Gastrocnemius medialis (tissue), 4 donors: ENCODE data around the gene QRFPR. TPM values are rescaled to one million over a fixed set of nuclear protein-coding genes. Genes with fewer than 3 reads are reported as not detected.

Source experiments
- ATAC-seq, 2 donors: fragments of 150-250 bp; one replicate each; pipeline ENCODE4 v1.9.1; 2016
- DNase-seq, 2 donors: peaks; one replicate each; pipeline ENCODE4 v3.0.0-alpha.2; 2019
- H3K27ac ChIP-seq, 4 donors: fragments of 200-600 bp; sonication (generic); 1 replicate in 1 of 4; 2 replicates in 3 of 4; pipeline ENCODE4 v1.5.1; 2016 to 2018; ENCODE audit warnings: mild to moderate bottlenecking in 2 of 4, moderate library complexity in 1 of 4
- H3K27me3 ChIP-seq, 3 donors: fragments of 200-600 bp; sonication (generic) in 2 of 3; 1 replicate in 1 of 3; 2 replicates in 2 of 3; pipeline versions ENCODE4 v1.5.1 to v1.6.0; 2016 to 2019; ENCODE audit warnings: mild to moderate bottlenecking in 1 of 3, moderate library complexity in 1 of 3
- H3K36me3 ChIP-seq, 2 donors: fragments of 200-600 bp; sonication (generic) in 1 of 2; one replicate each; pipeline ENCODE4 v1.5.1; 2017 to 2018
- H3K4me1 ChIP-seq, 2 donors: fragments of 200-600 bp; sonication (generic) in 1 of 2; one replicate each; pipeline ENCODE4 v1.5.1; 2016 to 2017; ENCODE audit warnings: mild to moderate bottlenecking in 2 of 2
- H3K4me3 ChIP-seq, 4 donors: fragments of 200-600 bp; sonication (generic) in 3 of 4; 1 replicate in 1 of 4; 2 replicates in 3 of 4; pipeline ENCODE4 v1.5.1; 2016 to 2019; ENCODE audit warnings: mild to moderate bottlenecking in 2 of 4
- H3K9me3 ChIP-seq, 3 donors: fragments of 200-600 bp; sonication (generic) in 2 of 3; 1 replicate in 1 of 3; 2 replicates in 2 of 3; pipeline ENCODE4 v1.5.1; 2016 to 2019
- CTCF ChIP-seq, 5 experiments: fragments of 450-650 bp in 3 of 5; fragments of 200-600 bp in 2 of 5; sonication (generic) in 2 of 5; IDR thresholded peaks in 4 of 5; conservative IDR thresholded peaks in 1 of 5; 1 replicate in 4 of 5; 2 replicates in 1 of 5; pipeline ENCODE4 v1.5.1; 2016 to 2019; ENCODE audit warnings: antibody characterized with exemption in 5 of 5, mild to moderate bottlenecking in 3 of 5, moderate library complexity in 3 of 5
- POLR2A ChIP-seq, 2 donors: fragments of 450-650 bp; IDR thresholded peaks; one replicate each; pipeline ENCODE4 v1.6.1; 2017; ENCODE audit warnings: antibody characterized with exemption in 2 of 2, mild to moderate bottlenecking in 2 of 2, moderate library complexity in 2 of 2
- in situ Hi-C, 4 donors: fragments of 200-750 bp; cut with MboI; loops; one replicate each; pipeline versions ENCODE4 v1.15.0 to v1.8.0; 2017; ENCODE audit warnings: low sequenced_read_pairs in 4 of 4
- intact Hi-C: fragments of 100-400 bp; cut with DNase I; formaldehyde crosslinking; loops from one replicate; pipeline ENCODE4 v1.15.1; 2023; ENCODE audit warnings: low total_unique reads
- total RNA-seq, 4 donors: library from RNA; depleted of rRNA; stranded (reverse); fragments of >200 nt; gene quantifications; one replicate each; pipeline versions ENCODE4 v1.1.0 to v1.2.3, GENCODE V29; 2016

The QRFPR gene
- total RNA-seq, 4 donors from 2014 or later = not detected

GRCh38 chr4:121304893-121305292 lies 75.9 kb downstream of the QRFPR start:
- Histone ChIP-seq H3K4me1 (no peaks in the 10 kb centered on the region), H3K4me3 (no peak overlapping the region), H3K9me3 (no peaks in the 10 kb centered on the region), H3K27me3 (no peaks in the 10 kb centered on the region), H3K27ac (no peak overlapping the region), H3K36me3 (no peaks in the 10 kb centered on the region)
- no peak for ATAC-seq
- in situ Hi-C loops (no loop called here), intact Hi-C loops (no loop called here)
- DNase-seq = no peak
- TF ChIP-seq CTCF (IDR thresholded peaks at IDR 0.05 in 4 of 5, conservative IDR thresholded peaks at IDR 0.05 in 1 of 5) (no peak), POLR2A (IDR thresholded peaks at IDR 0.05) (no peak)

- no peaks in the 10 kb centered on the region for H3K27me3 ChIP-seq
- no peaks in the 10 kb centered on the region for H3K4me1 ChIP-seq
- no peak for DNase-seq
- intact Hi-C loops = no loop called here
- no peak overlapping the region for H3K27ac ChIP-seq
- no peak overlapping the region for H3K4me3 ChIP-seq
- H3K36me3 ChIP-seq = no peaks in the 10 kb centered on the region
- no peaks in the 10 kb centered on the region for H3K9me3 ChIP-seq
- no peak for ATAC-seq
- in situ Hi-C loops = no loop called here
- TF ChIP-seq POLR2A (IDR thresholded peaks at IDR 0.05) (no peak), CTCF (IDR thresholded peaks at IDR 0.05 in 4 of 5, conservative IDR thresholded peaks at IDR 0.05 in 1 of 5) (no peak)
Measured at GRCh38 chr4:121299367-121299766, 81.5 kb downstream of the QRFPR start.

- H3K4me3 ChIP-seq = no peak overlapping the region
- TF ChIP-seq POLR2A (IDR thresholded peaks at IDR 0.05) = no peak
- no peak for TF ChIP-seq CTCF (IDR thresholded peaks at IDR 0.05 in 4 of 5, conservative IDR thresholded peaks at IDR 0.05 in 1 of 5)
- in situ Hi-C loops = no loop called here
- no peaks in the 10 kb centered on the region for H3K36me3 ChIP-seq
- H3K27ac ChIP-seq = no peak overlapping the region
- no peaks in the 10 kb centered on the region for H3K4me1 ChIP-seq
- no peaks in the 10 kb centered on the region for H3K27me3 ChIP-seq
- H3K9me3 ChIP-seq = no peaks in the 10 kb centered on the region
- intact Hi-C loops = no loop called here
- DNase-seq = no peak
- no peak for ATAC-seq
Measured at GRCh38 chr4:121283319-121283718, 97.5 kb downstream of the QRFPR start.

GRCh38 chr4:121280425-121280824 lies 100.4 kb downstream of the QRFPR start:
- in situ Hi-C loops = no loop called here
- Histone ChIP-seq H3K4me3 (no peak overlapping the region), H3K36me3 (no peaks in the 10 kb centered on the region), H3K27me3 (no peaks in the 10 kb centered on the region), H3K27ac (no peak overlapping the region), H3K9me3 (no peaks in the 10 kb centered on the region), H3K4me1 (no peaks in the 10 kb centered on the region)
- TF ChIP-seq POLR2A (IDR thresholded peaks at IDR 0.05) = no peak
- TF ChIP-seq CTCF (IDR thresholded peaks at IDR 0.05 in 4 of 5, conservative IDR thresholded peaks at IDR 0.05 in 1 of 5) = no peak
- DNase-seq (no peak), ATAC-seq (no peak)
- intact Hi-C loops = no loop called here

GRCh38 chr4:121278811-121279368 lies 101.9 kb downstream of the QRFPR start:
- H3K27me3 ChIP-seq = no peaks in the 10 kb centered on the region
- in situ Hi-C loops = no loop called here
- H3K9me3 ChIP-seq = no peaks in the 10 kb centered on the region
- no peak for TF ChIP-seq POLR2A (IDR thresholded peaks at IDR 0.05)
- no peak for TF ChIP-seq CTCF (IDR thresholded peaks at IDR 0.05 in 4 of 5, conservative IDR thresholded peaks at IDR 0.05 in 1 of 5)
- intact Hi-C loops = no loop called here
- H3K36me3 ChIP-seq = no peaks in the 10 kb centered on the region
- ATAC-seq = no peak
- no peaks in the 10 kb centered on the region for H3K4me1 ChIP-seq
- H3K4me3 ChIP-seq = no peak overlapping the region
- DNase-seq = no peak
- no peak overlapping the region for H3K27ac ChIP-seq
